K562 (cell line): Measurements from ENCODE around the gene RSRC1.

Experiments
- CTCF ChIP-seq, 3 experiments: IDR thresholded peaks in 2 of 3; conservative IDR thresholded peaks in 1 of 3; 2 replicates each; pipeline ENCODE4 v1.5.1; 2011 to 2012; ENCODE audit warnings: low read length in 3 of 3, mild to moderate bottlenecking in 3 of 3, control low read depth in 2 of 3, improper control_type of control experiment in 1 of 3, inconsistent platforms in 1 of 3, low read depth in 1 of 3, mixed read lengths in 1 of 3, moderate library complexity in 1 of 3; ENCODE audit not compliant: insufficient read depth in 2 of 3
- EZH2 ChIP-seq: IDR thresholded peaks from 2 replicates; pipeline ENCODE4 v1.6.1; 2012; ENCODE audit warnings: low read depth, mild to moderate bottlenecking, inconsistent platforms, low read length, borderline replicate concordance
- MXD1 ChIP-seq: fragments of 250-450 bp; sonication (Bioruptor Pico); IDR thresholded peaks from 2 replicates; pipeline ENCODE4 v1.8.0; 2021; ENCODE audit warnings: borderline replicate concordance, mild to moderate bottlenecking, moderate library complexity; ENCODE audit not compliant: poor library complexity, severe bottlenecking
- NCOA2 ChIP-seq, 2 experiments: fragments of 450-650 bp; IDR thresholded peaks; 2 replicates each; pipeline ENCODE4 v1.6.1; 2018; ENCODE audit warnings: mild to moderate bottlenecking in 2 of 2, moderate library complexity in 1 of 2; ENCODE audit not compliant: partially characterized antibody in 2 of 2
- POLR2A ChIP-seq: fragments of 450-650 bp; conservative IDR thresholded peaks from 2 replicates; pipeline ENCODE4 v1.6.1; 2016
- TAL1 ChIP-seq: fragments of 450-650 bp; IDR thresholded peaks from 2 replicates; pipeline ENCODE4 v1.6.1; 2016; ENCODE audit warnings: mild to moderate bottlenecking
- TBP ChIP-seq: optimal IDR thresholded peaks from 2 replicates; pipeline ENCODE3; 2011; ENCODE audit warnings: low read depth, low read length, improper control_type of control experiment
- TEAD1 ChIP-seq, 2 experiments: fragments of 450-650 bp in 1 of 2; sonication (generic) in 1 of 2; formaldehyde crosslinking; IDR thresholded peaks; 2 replicates each; pipeline versions ENCODE4 v1.4.0 to v1.8.0; 2020 to 2022; ENCODE audit warnings: mild to moderate bottlenecking in 2 of 2, missing genetic modification reagents in 1 of 2
- ZFPM2 ChIP-seq: fragments of 250-450 bp; sonication (Bioruptor Pico); IDR thresholded peaks from 2 replicates; pipeline ENCODE4 v1.5.1; 2022; ENCODE audit warnings: mild to moderate bottlenecking
- TF ChIP-seq, protein P1 (sequence below): sonication (generic); formaldehyde crosslinking; IDR thresholded peaks from 2 replicates; pipeline ENCODE4 v1.8.0; 2022; ENCODE audit warnings: missing genetic modification reagents, mild to moderate bottlenecking, borderline replicate concordance
- TF ChIP-seq, protein P2 (sequence below), 2 experiments: fragments of 450-650 bp in 1 of 2; sonication (generic) in 1 of 2; formaldehyde crosslinking; conservative IDR thresholded peaks; 2 replicates each; pipeline versions ENCODE4 v1.4.0 to v1.8.1; 2020 to 2022; ENCODE audit warnings: mild to moderate bottlenecking in 1 of 2, missing genetic modification reagents in 1 of 2

DNA sequence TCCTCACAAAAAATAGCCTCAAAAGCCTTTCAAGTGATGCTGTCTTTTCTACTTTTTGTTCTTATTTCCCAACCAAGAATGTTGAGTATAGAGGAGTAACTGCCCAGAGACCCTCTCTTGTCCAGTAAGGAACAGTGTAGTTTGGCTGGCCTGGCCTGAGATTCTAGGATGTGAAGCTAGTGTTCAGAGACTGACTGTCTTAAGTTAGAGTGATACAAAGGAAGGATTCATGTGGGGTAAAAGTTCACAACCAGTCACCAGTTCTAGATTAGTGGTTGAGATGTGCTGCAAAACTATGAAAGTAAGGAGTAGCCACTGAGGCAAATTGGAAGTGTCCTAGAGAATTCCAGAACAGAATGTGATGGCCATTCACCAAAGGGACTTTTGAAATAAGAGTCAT lies 49.1 kb downstream of the RSRC1 start:
- TF ChIP-seq, protein P1, sequence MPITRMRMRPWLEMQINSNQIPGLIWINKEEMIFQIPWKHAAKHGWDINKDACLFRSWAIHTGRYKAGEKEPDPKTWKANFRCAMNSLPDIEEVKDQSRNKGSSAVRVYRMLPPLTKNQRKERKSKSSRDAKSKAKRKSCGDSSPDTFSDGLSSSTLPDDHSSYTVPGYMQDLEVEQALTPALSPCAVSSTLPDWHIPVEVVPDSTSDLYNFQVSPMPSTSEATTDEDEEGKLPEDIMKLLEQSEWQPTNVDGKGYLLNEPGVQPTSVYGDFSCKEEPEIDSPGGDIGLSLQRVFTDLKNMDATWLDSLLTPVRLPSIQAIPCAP (CRISPR knock-in tag): no peak
- TF ChIP-seq TEAD1 (CRISPR knock-in tag; IDR thresholded peaks at IDR 0.05) (no peak), POLR2A (no peak), TBP (no peak), TAL1 (no peak), CTCF (IDR thresholded peaks at IDR 0.05 in 2 of 3, conservative IDR thresholded peaks at IDR 0.05 in 1 of 3; ENCODE audit: insufficient read depth in 2 of 3, low read depth in 1 of 3, low read length in 3 of 3) (no peak), EZH2 (no peak), NCOA2 (IDR thresholded peaks at IDR 0.05; ENCODE audit: partially characterized antibody in 2 of 2) (no peak), MXD1 (CRISPR knock-in tag) (no peak), ZFPM2 (CRISPR knock-in tag) (no peak)
- TF ChIP-seq, protein P2, sequence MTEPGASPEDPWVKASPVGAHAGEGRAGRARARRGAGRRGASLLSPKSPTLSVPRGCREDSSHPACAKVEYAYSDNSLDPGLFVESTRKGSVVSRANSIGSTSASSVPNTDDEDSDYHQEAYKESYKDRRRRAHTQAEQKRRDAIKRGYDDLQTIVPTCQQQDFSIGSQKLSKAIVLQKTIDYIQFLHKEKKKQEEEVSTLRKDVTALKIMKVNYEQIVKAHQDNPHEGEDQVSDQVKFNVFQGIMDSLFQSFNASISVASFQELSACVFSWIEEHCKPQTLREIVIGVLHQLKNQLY (CRISPR knock-in tag; conservative IDR thresholded peaks at IDR 0.05): no peak
